Fibroblast of pulmonary artery (primary cell): Measurements from ENCODE around the gene ST3GAL3.
"Not testable (repeated sequence)": the region's sequence is repeated elsewhere in the genome, so short reads cannot be mapped to it uniquely, and the experiment has no call there.

Experiments used
- DNase-seq: peaks from one replicate; pipeline ENCODE4 v3.0.0-alpha.2; 2010; ENCODE audit warnings: low read depth
- H3K4me3 ChIP-seq: replicated peaks from 2 replicates; pipeline ENCODE4 v1.5.1; 2011; ENCODE audit warnings: low read depth, mild to moderate bottlenecking, control low read depth, low read length, moderate library complexity
- TF ChIP-seq, protein P1 (sequence below): IDR thresholded peaks from 2 replicates; pipeline ENCODE4 v1.5.1; 2011; ENCODE audit warnings: mild to moderate bottlenecking, control low read depth, low read length, inconsistent platforms; ENCODE audit errors: missing control alignments

ST3GAL3 gene

DNA sequence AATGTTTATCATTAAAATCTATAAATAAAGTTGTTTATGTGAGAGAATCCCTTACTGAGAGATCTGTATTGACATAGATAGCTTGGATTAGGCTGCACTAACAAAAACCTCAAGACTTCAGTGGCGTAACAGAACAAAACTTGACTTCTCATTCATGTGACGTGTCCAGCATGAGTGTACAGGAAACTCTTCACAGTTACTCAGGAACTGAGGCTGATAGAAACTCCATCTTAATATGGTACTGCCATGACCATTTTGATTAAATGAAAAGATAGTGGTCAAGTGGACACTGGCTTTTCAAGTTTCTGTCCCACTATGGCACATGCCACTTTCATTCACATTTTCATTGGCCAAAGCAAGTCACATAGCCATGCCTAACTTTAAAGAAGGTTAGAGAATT, 3.7 kb downstream of the ST3GAL3 start:
- peak; percentile 89 for DNase-seq
- TF ChIP-seq, protein P1, sequence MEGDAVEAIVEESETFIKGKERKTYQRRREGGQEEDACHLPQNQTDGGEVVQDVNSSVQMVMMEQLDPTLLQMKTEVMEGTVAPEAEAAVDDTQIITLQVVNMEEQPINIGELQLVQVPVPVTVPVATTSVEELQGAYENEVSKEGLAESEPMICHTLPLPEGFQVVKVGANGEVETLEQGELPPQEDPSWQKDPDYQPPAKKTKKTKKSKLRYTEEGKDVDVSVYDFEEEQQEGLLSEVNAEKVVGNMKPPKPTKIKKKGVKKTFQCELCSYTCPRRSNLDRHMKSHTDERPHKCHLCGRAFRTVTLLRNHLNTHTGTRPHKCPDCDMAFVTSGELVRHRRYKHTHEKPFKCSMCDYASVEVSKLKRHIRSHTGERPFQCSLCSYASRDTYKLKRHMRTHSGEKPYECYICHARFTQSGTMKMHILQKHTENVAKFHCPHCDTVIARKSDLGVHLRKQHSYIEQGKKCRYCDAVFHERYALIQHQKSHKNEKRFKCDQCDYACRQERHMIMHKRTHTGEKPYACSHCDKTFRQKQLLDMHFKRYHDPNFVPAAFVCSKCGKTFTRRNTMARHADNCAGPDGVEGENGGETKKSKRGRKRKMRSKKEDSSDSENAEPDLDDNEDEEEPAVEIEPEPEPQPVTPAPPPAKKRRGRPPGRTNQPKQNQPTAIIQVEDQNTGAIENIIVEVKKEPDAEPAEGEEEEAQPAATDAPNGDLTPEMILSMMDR = no peak
- H3K4me3 ChIP-seq = no peak overlapping the region

DNA sequence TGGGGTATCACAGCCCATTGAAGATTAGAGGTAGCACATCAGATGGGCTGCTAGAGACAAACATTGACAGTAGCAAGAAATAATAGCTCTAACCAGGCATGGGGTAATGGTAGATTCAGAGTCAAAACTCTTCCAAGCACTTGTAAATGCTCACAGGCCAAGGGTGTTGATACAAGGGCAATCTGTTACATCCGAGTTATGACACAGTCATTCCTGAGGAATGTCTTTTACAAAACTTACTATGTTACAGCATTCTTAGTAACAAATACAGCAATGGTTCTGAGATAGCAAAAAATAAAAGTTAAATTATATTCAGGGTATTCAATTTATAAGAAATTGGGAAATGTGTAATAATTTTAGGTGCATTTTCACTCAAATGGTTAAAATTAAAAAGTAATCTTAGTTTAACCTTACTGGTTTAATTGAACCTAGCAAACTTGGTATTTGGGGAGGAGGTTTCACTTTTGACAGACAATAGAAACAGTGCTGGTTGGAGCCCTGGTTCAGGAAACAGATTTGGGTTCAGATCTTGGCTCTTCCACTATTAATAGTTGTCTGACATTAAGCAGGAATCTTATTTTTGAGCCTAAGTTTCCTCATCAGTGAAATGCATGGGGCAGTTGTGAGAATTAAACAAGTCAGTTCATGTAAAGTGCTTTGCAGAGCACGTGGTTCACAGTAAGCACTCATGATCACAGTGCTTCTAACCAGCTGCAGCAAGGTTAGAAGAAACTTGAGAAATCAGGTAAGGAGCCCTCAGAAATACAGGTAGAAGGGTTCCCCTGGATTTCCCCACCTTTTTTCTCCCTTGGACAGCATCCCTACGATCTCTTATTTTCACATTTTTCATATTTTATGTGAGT, 4.4 kb downstream of the ST3GAL3 start:
- no peak overlapping the region for H3K4me3 ChIP-seq
- TF ChIP-seq, protein P1 = no peak
- peak; percentile 86 for DNase-seq

DNA sequence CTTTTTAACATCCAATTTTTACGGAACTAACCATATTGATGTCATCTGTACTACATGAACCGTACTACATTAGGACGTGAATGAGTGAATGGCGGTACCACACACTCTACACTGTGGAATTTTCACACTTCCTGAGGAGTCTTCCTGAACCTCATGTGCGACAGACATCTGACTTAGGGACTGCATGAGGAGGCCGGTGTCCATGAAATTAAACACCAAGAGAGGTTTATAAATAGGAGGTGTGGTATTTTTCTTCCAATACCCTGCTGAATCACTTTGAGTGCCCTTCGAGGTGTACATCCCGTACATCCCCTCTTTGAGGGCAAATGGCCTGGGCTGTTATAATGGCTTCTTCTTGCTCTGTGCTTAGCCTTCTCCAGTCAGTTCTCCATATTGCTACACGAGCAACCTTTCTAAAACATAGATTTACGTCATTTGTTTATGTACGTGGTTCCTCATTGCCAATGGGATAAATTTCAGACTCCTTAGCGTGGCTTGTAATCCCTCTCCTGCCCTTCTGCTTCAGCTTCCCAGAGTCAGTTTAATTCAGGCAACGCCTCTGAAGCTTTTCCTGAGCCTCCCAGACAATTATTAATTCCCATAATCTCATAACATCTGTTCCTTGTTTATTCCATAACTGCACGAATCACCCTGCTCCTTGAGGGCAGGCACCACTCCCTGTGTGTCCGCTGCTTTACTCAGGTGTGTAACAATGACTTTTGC, 9.4 kb downstream of the ST3GAL3 start:
- no peak for DNase-seq
- no peak overlapping the region for H3K4me3 ChIP-seq
- TF ChIP-seq, protein P1 = no peak

DNA sequence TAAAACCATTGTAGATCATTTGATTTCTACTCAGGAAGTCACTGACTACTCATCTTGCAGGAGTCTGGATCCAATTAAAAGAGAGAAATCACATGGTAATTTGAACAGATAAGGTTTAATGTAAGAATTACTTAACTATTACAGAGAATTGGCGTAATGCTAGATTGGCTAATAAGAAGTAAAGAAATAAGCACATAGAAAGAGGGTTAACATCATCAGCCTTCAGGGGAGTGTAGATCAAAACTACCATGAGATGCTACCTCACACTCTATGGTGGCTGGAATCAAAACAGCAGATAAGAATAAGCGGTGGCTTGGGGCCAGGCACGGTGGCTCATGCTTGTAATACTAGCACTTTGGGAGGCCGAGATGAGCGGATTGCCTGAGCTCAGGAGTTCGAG, 11.7 kb downstream of the ST3GAL3 start:
- no peak overlapping the region for H3K4me3 ChIP-seq
- TF ChIP-seq, protein P1 = no peak
- DNase-seq = no peak

DNA sequence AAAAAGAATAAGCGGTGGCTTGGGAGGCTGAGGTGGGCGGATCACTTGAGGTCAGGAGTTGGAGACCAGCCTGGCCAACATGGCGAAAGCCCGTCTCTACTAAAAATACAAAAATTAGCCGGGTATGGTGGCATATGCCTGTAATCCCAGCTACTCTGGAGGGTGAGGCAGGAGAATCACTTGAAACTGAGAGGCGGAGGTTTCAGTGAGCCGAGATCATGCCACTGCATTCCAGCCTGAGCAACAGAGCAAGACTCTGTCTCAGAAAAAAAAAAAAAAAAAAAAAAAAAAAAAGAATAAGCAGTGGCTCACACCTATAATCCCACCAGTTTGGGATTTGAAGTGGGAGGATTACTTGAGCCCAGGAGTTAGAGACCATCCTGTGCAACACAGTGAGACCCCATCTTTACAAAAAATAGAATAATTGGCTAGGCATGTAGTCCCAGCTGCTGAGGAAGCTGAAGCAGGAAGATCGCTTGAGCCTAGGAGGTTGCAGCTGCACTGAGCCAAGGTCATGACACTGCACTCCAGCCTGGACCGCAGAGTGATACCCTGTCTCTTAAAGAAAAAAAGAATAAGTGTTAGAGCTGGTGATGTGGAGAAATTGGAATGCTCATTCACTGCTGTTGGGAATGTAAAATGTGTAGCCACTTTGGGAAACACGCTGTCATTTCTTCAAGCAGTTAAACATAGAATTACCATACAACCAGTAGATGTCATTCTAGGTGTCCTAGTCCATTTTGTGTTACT, 12.5 kb downstream of the ST3GAL3 start:
- H3K4me3 ChIP-seq = not testable (repeated sequence)
- DNase-seq = peak; percentile 26

DNA sequence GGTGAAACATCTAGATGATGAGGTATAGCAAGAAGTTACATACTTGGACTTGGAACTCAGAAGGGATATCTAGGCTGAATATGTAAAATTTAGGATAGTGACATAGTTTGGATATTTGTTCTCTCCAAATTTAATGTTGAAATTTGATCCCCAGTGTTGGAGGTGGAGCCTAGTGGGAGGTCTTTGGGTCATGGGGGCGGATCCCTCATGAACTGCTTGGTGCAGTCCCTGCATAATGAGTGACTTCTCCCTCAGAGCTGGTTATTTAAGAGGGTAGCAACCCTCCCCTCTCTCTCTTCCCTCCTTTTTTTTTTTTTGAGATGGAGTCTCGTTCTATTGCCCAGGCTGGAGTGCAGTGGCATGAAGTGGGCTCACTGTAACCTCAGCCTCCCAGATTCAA, 15.5 kb downstream of the ST3GAL3 start:
- no peak overlapping the region for H3K4me3 ChIP-seq
- TF ChIP-seq, protein P1 = no peak
- DNase-seq = no peak
